Neural crest cell (in vitro differentiated cells): ENCODE results near the gene ZSCAN5A. TPM values are rescaled to one million over a fixed set of nuclear protein-coding genes. Genes with fewer than 3 reads are reported as not detected.
"Not testable (repeated sequence)": the region's sequence is repeated elsewhere in the genome, so short reads cannot be mapped to it uniquely, and the experiment has no call there.

Experiments used
- DNase-seq: peaks from one replicate; pipeline ENCODE4 v3.0.0; 2021; ENCODE audit warnings: low read depth, mixed read lengths, low spot score
- H3K27ac Mint-ChIP-seq: one replicate; pipeline ENCODE4 v1.8.0; 2021; ENCODE audit warnings: mild to moderate bottlenecking, mixed read lengths; ENCODE audit not compliant: unreplicated experiment
- H3K27me3 Mint-ChIP-seq: 2 replicates; pipeline ENCODE4 v1.8.0; 2021; ENCODE audit warnings: low read depth, mild to moderate bottlenecking, mixed read lengths
- H3K36me3 Mint-ChIP-seq: 2 replicates; pipeline ENCODE4 v1.8.0; 2021; ENCODE audit warnings: low read depth, mild to moderate bottlenecking, mixed read lengths
- H3K4me1 Mint-ChIP-seq: 2 replicates; pipeline ENCODE4 v1.8.0; 2021; ENCODE audit warnings: mixed read lengths
- H3K4me3 Mint-ChIP-seq: one replicate; pipeline ENCODE4 v1.8.0; 2021; ENCODE audit warnings: mild to moderate bottlenecking, mixed read lengths
- H3K9me3 Mint-ChIP-seq: 2 replicates; pipeline ENCODE4 v1.8.0; 2021; ENCODE audit warnings: mixed read lengths
- CTCF ChIP-seq: fragments of 200-600 bp; sonication (generic); conservative IDR thresholded peaks from 2 replicates; pipeline ENCODE4 v1.5.0; 2021; ENCODE audit warnings: antibody characterized with exemption, mild to moderate bottlenecking
- total RNA-seq: library from RNA; stranded (reverse); gene quantifications from 2 replicates; pipeline ENCODE4 v1.2.1, GENCODE V29; 2021

The ZSCAN5A gene
- total RNA-seq, 1 donor from 2014 or later: 14.7 TPM

- Mint-ChIP-seq H3K27me3 (peaks cover 21% of the 10 kb centered on the region), H3K36me3 (no peaks in the 10 kb centered on the region), H3K27ac (no peak overlapping the region), H3K4me3 (no peak overlapping the region), H3K9me3 (no peaks in the 10 kb centered on the region), H3K4me1 (no peaks in the 10 kb centered on the region)
- no peak for TF ChIP-seq CTCF
- DNase-seq: no peak
Measured at GRCh38 chr19:56199687-56200086, 115.0 kb downstream of the ZSCAN5A start.

GRCh38 chr19:56197646-56198045 is 117.0 kb downstream of the ZSCAN5A start, which contains the start of gene ZSCAN5B:
Gene ZSCAN5B (minus strand): TSS chr19:56197783. CDS start chr19:56193052, 4,731 bp downstream.
- DNase-seq, H3K9me3 Mint-ChIP-seq, H3K4me3 Mint-ChIP-seq, H3K27ac Mint-ChIP-seq, H3K36me3 Mint-ChIP-seq, H3K4me1 Mint-ChIP-seq: not testable (repeated sequence)
- H3K27me3 Mint-ChIP-seq: peaks cover 16% of the 10 kb centered on the region

GRCh38 chr19:56193981-56194640 is 120.5 kb downstream of the ZSCAN5A start:
- Mint-ChIP-seq H3K9me3 (no peaks in the 10 kb centered on the region), H3K4me1 (no peaks in the 10 kb centered on the region), H3K36me3 (no peaks in the 10 kb centered on the region), H3K27me3 (no peaks in the 10 kb centered on the region), H3K27ac (no peak overlapping the region), H3K4me3 (no peak overlapping the region)
- no peak for TF ChIP-seq CTCF
- no peak for DNase-seq

GRCh38 chr19:56191711-56192110 is 122.9 kb downstream of the ZSCAN5A start:
- no peak for TF ChIP-seq CTCF
- Mint-ChIP-seq H3K27me3 (no peaks in the 10 kb centered on the region), H3K4me3 (no peak overlapping the region)

GRCh38 chr19:56191115-56191514 is 123.5 kb downstream of the ZSCAN5A start:
- no peak overlapping the region for H3K4me3 Mint-ChIP-seq
- H3K36me3 Mint-ChIP-seq: no peaks in the 10 kb centered on the region
- no peak overlapping the region for H3K27ac Mint-ChIP-seq
- no peaks in the 10 kb centered on the region for H3K27me3 Mint-ChIP-seq
- DNase-seq: no peak
- H3K9me3 Mint-ChIP-seq: no peaks in the 10 kb centered on the region
- no peak for TF ChIP-seq CTCF
- H3K4me1 Mint-ChIP-seq: no peaks in the 10 kb centered on the region

More at GRCh38 chr19:56191711-56192110, 122.9 kb downstream of the ZSCAN5A start:
- no peak for DNase-seq
- Mint-ChIP-seq H3K36me3 (no peaks in the 10 kb centered on the region), H3K27ac (no peak overlapping the region), H3K9me3 (no peaks in the 10 kb centered on the region), H3K4me1 (no peaks in the 10 kb centered on the region)

- no peaks in the 10 kb centered on the region for H3K4me1 Mint-ChIP-seq
- H3K36me3 Mint-ChIP-seq: no peaks in the 10 kb centered on the region
- no peak for DNase-seq
- no peaks in the 10 kb centered on the region for H3K27me3 Mint-ChIP-seq
- no peak for TF ChIP-seq CTCF
- H3K4me3 Mint-ChIP-seq: no peak overlapping the region
- no peak overlapping the region for H3K27ac Mint-ChIP-seq
- no peaks in the 10 kb centered on the region for H3K9me3 Mint-ChIP-seq
Measured at GRCh38 chr19:56189785-56190184, 124.9 kb downstream of the ZSCAN5A start.
